Measurements from ENCODE around the gene TP63. TPM values are rescaled to one million over a fixed set of nuclear protein-coding genes. Genes with fewer than 3 reads are reported as not detected.

Gene TP63
- total and polyA plus RNA-seq, 3 donors from 2014 or later: 5.2 to 10.5 (median 6.0) TPM

DNA sequence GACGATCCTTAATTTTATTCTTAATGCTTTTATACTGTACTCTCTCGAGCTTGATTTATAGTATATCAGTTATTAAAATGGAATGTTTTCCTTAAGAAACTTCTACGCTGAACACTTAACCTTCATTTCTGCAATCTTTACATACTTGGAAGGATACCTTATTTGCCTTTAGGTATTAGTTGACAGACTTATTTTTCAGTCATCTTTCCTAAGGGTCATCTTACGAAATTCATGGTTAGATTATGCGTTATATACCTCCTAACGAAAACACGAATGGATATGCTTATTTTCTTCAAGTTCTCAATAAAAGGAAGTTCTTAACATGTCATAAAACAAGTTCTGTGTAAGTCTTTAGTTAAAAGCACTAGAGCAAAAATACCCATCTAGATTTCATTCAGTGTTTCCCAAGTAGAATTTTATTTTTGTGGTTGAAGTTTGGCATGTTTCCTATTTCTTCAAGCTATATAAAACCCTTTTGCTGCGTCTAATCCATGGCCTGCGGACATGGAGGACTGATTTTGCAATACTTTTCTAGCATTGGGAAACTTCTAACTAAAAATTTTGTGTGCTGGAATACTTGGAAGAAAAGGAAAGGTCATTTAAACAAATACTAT lies 231.3 kb downstream of the TP63 start:
- TF ChIP-seq CTCF (IDR thresholded peaks at IDR 0.05) (no peak), POLR2A (IDR thresholded peaks at IDR 0.05) (no peak)
- Histone ChIP-seq H3K9me3 (no peaks in the 10 kb centered on the region), H3K4me3 (no peak overlapping the region), H3K36me3 (ENCODE audit: low read depth, missing control alignments) (no peaks in the 10 kb centered on the region), H3K27ac (no peak overlapping the region), H3K27me3 (no peaks in the 10 kb centered on the region), H3K4me1 (no peaks in the 10 kb centered on the region)
- no peak for DNase-seq
- WGBS, 2 donors: 90 to 94% methylated on average over 9 of the region's 9 CpGs
- intact Hi-C loops (cut with DNase I; ENCODE audit: low total_unique reads): no loop called here

DNA sequence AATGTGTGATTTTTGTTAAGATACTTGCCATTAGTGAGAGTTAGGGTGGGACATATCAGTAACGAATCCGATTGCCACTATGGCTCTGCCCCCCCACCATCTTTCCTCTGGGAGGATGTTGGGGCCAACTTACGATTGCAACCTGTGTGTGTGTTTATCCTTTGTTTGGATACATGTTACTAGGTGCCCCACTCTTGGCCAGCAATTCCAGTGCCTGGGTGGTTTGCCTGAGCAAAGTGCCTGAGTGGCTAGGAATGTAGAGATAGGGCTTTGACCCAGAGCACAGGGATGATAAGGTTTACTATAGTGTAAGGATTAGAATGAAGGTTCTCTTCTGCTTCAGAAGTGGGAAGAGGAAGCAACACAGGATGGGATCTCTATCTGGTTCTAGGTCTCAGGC lies 231.8 kb downstream of the TP63 start:
- H3K4me3 ChIP-seq: no peak overlapping the region
- intact Hi-C loops (cut with DNase I; ENCODE audit: low total_unique reads): no loop called here
- TF ChIP-seq CTCF (IDR thresholded peaks at IDR 0.05) (no peak), POLR2A (IDR thresholded peaks at IDR 0.05) (no peak)
- no peaks in the 10 kb centered on the region for H3K36me3 ChIP-seq (ENCODE audit: low read depth, missing control alignments)
- no peak overlapping the region for H3K27ac ChIP-seq
- H3K4me1 ChIP-seq: no peaks in the 10 kb centered on the region
- H3K27me3 ChIP-seq: no peaks in the 10 kb centered on the region
- WGBS, 2 donors: 72 to 83% methylated on average over 3 of the region's 3 CpGs
- no peaks in the 10 kb centered on the region for H3K9me3 ChIP-seq
- DNase-seq: no peak

GRCh38 chr3:189868061-189868460 lies 236.9 kb downstream of the TP63 start:
- 89% methylated on average over 3 of the region's 3 CpGs for whole genome bisulfite sequencing, 2 donors
- Histone ChIP-seq H3K27ac (no peak overlapping the region), H3K4me3 (no peak overlapping the region), H3K36me3 (ENCODE audit: low read depth, missing control alignments) (no peaks in the 10 kb centered on the region), H3K27me3 (no peaks in the 10 kb centered on the region), H3K4me1 (no peaks in the 10 kb centered on the region), H3K9me3 (no peaks in the 10 kb centered on the region)
- DNase-seq: no peak
- intact Hi-C loops (cut with DNase I; ENCODE audit: low total_unique reads): no loop called here
- TF ChIP-seq POLR2A (IDR thresholded peaks at IDR 0.05) (no peak), CTCF (IDR thresholded peaks at IDR 0.05) (no peak)

GRCh38 chr3:189869165-189869564 lies 238.0 kb downstream of the TP63 start:
- Histone ChIP-seq H3K27me3 (no peaks in the 10 kb centered on the region), H3K36me3 (ENCODE audit: low read depth, missing control alignments) (no peaks in the 10 kb centered on the region), H3K4me1 (no peaks in the 10 kb centered on the region), H3K4me3 (no peak overlapping the region), H3K27ac (no peak overlapping the region), H3K9me3 (no peaks in the 10 kb centered on the region)
- intact Hi-C loops (cut with DNase I; ENCODE audit: low total_unique reads): no loop called here
- TF ChIP-seq POLR2A (IDR thresholded peaks at IDR 0.05): no peak
- WGBS, 2 donors: 95 to 96% methylated on average over 4 of the region's 4 CpGs
- DNase-seq: no peak

DNA sequence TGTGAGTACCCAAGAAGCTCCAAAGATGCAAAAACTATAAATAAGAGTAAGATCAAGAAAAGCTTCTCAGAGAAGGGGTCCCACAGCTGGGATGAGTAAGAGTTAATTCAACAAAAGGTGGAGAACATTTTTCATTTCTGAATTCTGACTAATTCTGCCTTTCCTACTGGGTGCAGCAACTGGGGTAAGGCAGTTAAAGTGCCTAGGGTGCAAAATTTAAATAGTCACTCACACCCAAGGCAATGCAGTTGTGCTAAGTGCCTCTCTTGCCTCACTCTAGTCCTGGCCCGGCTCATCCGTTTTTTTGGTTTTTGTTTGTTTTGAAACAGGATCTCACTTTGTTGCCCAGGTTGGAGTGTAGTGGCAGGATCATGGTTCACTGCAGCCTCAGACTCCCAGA lies 240.2 kb downstream of the TP63 start:
- no peak overlapping the region for H3K27ac ChIP-seq
- DNase-seq: no peak
- H3K4me1 ChIP-seq: no peaks in the 10 kb centered on the region
- H3K27me3 ChIP-seq: no peaks in the 10 kb centered on the region
- no peaks in the 10 kb centered on the region for H3K9me3 ChIP-seq
- TF ChIP-seq CTCF (IDR thresholded peaks at IDR 0.05): no peak
- TF ChIP-seq POLR2A (IDR thresholded peaks at IDR 0.05): no peak
- H3K36me3 ChIP-seq (ENCODE audit: low read depth, missing control alignments): no peaks in the 10 kb centered on the region
- no peak overlapping the region for H3K4me3 ChIP-seq
- intact Hi-C loops (cut with DNase I; ENCODE audit: low total_unique reads): no loop called here
- 83 to 90% methylated on average over 2 of the region's 2 CpGs for WGBS, 2 donors
